HepG2 (cell line): ENCODE results near the gene TMPRSS7. TPM values are rescaled to one million over a fixed set of nuclear protein-coding genes. Genes with fewer than 3 reads are reported as not detected.

ENCODE experiments used
- ATAC-seq: fragments of 200-7000 bp; cut with Tn5 transposase; 3 replicates; pipeline ENCODE4 v1.9.1; 2020; ENCODE audit warnings: mild to moderate bottlenecking, moderate library complexity
- BruUV-seq: library from RNA; stranded (reverse); fragments of 400-500 nt; replicated peaks from 2 replicates; lab custom pipeline; 2021; lab: Mats Ljungman, UMichigan
- CTCF ChIA-PET: fragments of 300-600 bp; formaldehyde crosslinking; extraction: SDS; loops from one replicate; lab custom pipeline; 2021; ENCODE audit warnings: low total read pairs, inconsistent platforms, low intra/inter-chr PET ratio; lab: Yijun Ruan, JAX
- POLR2A ChIA-PET: fragments of 350-600 bp; sonication (Branson Sonifier 250); formaldehyde crosslinking; loops from one replicate; lab custom pipeline; 2020; ENCODE audit warnings: antibody characterized with exemption, inconsistent platforms; lab: Yijun Ruan, JAX
- DNase-seq: peaks from one replicate; pipeline ENCODE4 v3.0.0-alpha.2; 2015; ENCODE audit warnings: low spot score
- FAIRE-seq: peaks from 3 replicates; lab custom pipeline; 2011; peaks lifted over from hg19 to GRCh38; lab: Jason Lieb, UNC
- H2AFZ ChIP-seq: one replicate; pipeline ENCODE4 v1.6.1; 2011; ENCODE audit warnings: low read length, inconsistent platforms
- H3K27ac ChIP-seq: fragments of 300-600 bp; 3 replicates; pipeline ENCODE4 v1.8.0; 2011; ENCODE audit warnings: mixed run types, mild to moderate bottlenecking, mixed read lengths, low read length, inconsistent platforms; ENCODE audit not compliant: insufficient read depth; ENCODE audit errors: extremely low read length
- H3K27me3 ChIP-seq, 2 experiments: fragments of 200-600 bp in 1 of 2; 2 replicates in 1 of 2; 3 replicates in 1 of 2; pipeline versions ENCODE4 v1.6.0 to v1.8.0; 2011; ENCODE audit warnings: low read length in 2 of 2, mild to moderate bottlenecking in 2 of 2, moderate library complexity in 2 of 2, inconsistent platforms in 1 of 2; ENCODE audit not compliant: insufficient read depth in 2 of 2, control insufficient read depth in 1 of 2
- H3K36me3 ChIP-seq, 2 experiments: fragments of 200-600 bp in 1 of 2; replicated peaks in 1 of 2; 2 replicates in 1 of 2; 3 replicates in 1 of 2; pipeline versions ENCODE4 v1.5.1 to v1.8.0; 2011; ENCODE audit warnings: low read length in 2 of 2, inconsistent platforms in 1 of 2; ENCODE audit not compliant: insufficient read depth in 2 of 2, control insufficient read depth in 1 of 2
- H3K4me1 ChIP-seq: 2 replicates; pipeline ENCODE4 v1.5.1; 2012; ENCODE audit warnings: low read length, inconsistent platforms; ENCODE audit not compliant: insufficient read depth
- H3K4me2 ChIP-seq: 2 replicates; pipeline ENCODE4 v1.6.0; 2011; ENCODE audit warnings: low read depth, low read length, inconsistent platforms
- H3K4me3 ChIP-seq, 3 experiments: fragments of 200-600 bp in 1 of 3; sonication (generic), shearing (Covaris generic) in 1 of 3; replicated peaks in 1 of 3; 2 replicates each; pipeline ENCODE4 v1.5.1; 2011 to 2016; ENCODE audit warnings: low read length in 3 of 3, inconsistent platforms in 2 of 3, low read depth in 2 of 3, mild to moderate bottlenecking in 2 of 3, control low read depth in 1 of 3, mixed read lengths in 1 of 3; ENCODE audit not compliant: insufficient read depth in 1 of 3
- H3K79me2 ChIP-seq: one replicate; pipeline ENCODE4 v1.6.1; 2011; ENCODE audit warnings: low read length, inconsistent platforms; ENCODE audit not compliant: insufficient read depth
- H3K9ac ChIP-seq: 2 replicates; pipeline ENCODE4 v1.6.0; 2011; ENCODE audit warnings: mild to moderate bottlenecking, low read depth, low read length, inconsistent platforms; ENCODE audit not compliant: insufficient read depth
- H3K9me3 ChIP-seq: 2 replicates; pipeline ENCODE4 v1.5.1; 2012; ENCODE audit warnings: mild to moderate bottlenecking, low read length
- H4K20me1 ChIP-seq: 2 replicates; pipeline ENCODE4 v1.6.0; 2011; ENCODE audit warnings: inconsistent platforms, mild to moderate bottlenecking, low read length, moderate library complexity; ENCODE audit not compliant: insufficient read depth
- ARNT ChIP-seq: fragments of 450-650 bp; IDR thresholded peaks from 2 replicates; pipeline ENCODE4 v1.6.1; 2017
- CREB1 ChIP-seq, 2 experiments: fragments of 450-650 bp in 1 of 2; IDR thresholded peaks; 2 replicates each; pipeline ENCODE4 v1.6.1; 2016 to 2017; ENCODE audit warnings: control low read depth in 1 of 2, mild to moderate bottlenecking in 1 of 2, missing compliant biosample characterization in 1 of 2, missing genetic modification characterization in 1 of 2
- HNRNPL ChIP-seq: fragments of 200-400 bp; formaldehyde crosslinking; IDR thresholded peaks from 2 replicates; pipeline ENCODE4 v1.6.1; 2017; ENCODE audit warnings: mild to moderate bottlenecking, low read depth, low read length
- RBAK ChIP-seq: sonication (generic); formaldehyde crosslinking; IDR thresholded peaks from 2 replicates; pipeline ENCODE4 v1.5.1; 2020; ENCODE audit warnings: mild to moderate bottlenecking, missing genetic modification reagents
- SUZ12 ChIP-seq: fragments of 150-350 bp; IDR thresholded peaks from 2 replicates; pipeline ENCODE4 v1.6.1; 2014; ENCODE audit warnings: low read depth, low read length
- ZNF18 ChIP-seq: sonication (generic); formaldehyde crosslinking; IDR thresholded peaks from 2 replicates; pipeline ENCODE4 v1.8.0; 2022; ENCODE audit warnings: mild to moderate bottlenecking, missing genetic modification reagents; ENCODE audit not compliant: insufficient replicate concordance
- ZNF292 ChIP-seq: sonication (generic); formaldehyde crosslinking; IDR thresholded peaks from 2 replicates; pipeline ENCODE4 v1.8.1; 2022; ENCODE audit warnings: mild to moderate bottlenecking, low read depth, missing genetic modification reagents, borderline replicate concordance
- ZNF329 ChIP-seq: sonication (generic); formaldehyde crosslinking; IDR thresholded peaks from 2 replicates; pipeline ENCODE4 v1.9.0; 2021; ENCODE audit warnings: low read depth, mild to moderate bottlenecking, missing genetic modification reagents
- ZNF766 ChIP-seq: sonication (generic); formaldehyde crosslinking; IDR thresholded peaks from 2 replicates; pipeline ENCODE4 v1.5.0; 2020; ENCODE audit warnings: missing genetic modification reagents, borderline replicate concordance
- WGBS: methylation state at CpG from one replicate; pipeline ENCODE4 v1.1.6; 2017; ENCODE audit warnings: low lambda C conversion rate; 5-methylcytosine and 5-hydroxymethylcytosine counted together
- in situ Hi-C: cut with HindIII; loops from 2 replicates; pipeline ENCODE4 v1.10.0; 2017; ENCODE audit warnings: low pct_unique_long_range_greater_than_20kb; ENCODE audit not compliant: extremely low pct_ligation_motif_present
- intact Hi-C: fragments of 100-400 bp; cut with micrococcal nuclease; formaldehyde crosslinking; loops from one replicate; pipeline ENCODE4 v1.10.0; 2022; ENCODE audit not compliant: unreplicated experiment
- polyA plus RNA-seq, 8 experiments: library from polyadenylated mRNA; depleted of rRNA in 3 of 8; stranded (reverse) in 7 of 8; unstranded in 1 of 8; fragments of >200 nt; fragmentation: Illumina TruSeq in 4 of 8; extraction: Trizol in 4 of 8; gene quantifications; 2 replicates each; pipeline versions ENCODE4 v1.2.1 to v1.2.3, GENCODE V29; 2011 to 2016; ENCODE audit warnings: low read depth in 4 of 8, missing spikeins in 1 of 8, mixed read lengths in 1 of 8; ENCODE audit not compliant: insufficient read depth in 1 of 8
- total RNA-seq, 5 experiments: library from RNA; depleted of rRNA; stranded (reverse); fragments of >200 nt; fragmentation: Illumina TruSeq; extraction: Trizol; gene quantifications; 2 replicates each; pipeline ENCODE4 v1.2.3, GENCODE V29; 2016; ENCODE audit warnings: low read depth in 1 of 5

The TMPRSS7 gene
- total and polyA plus RNA-seq, 2 of the 13 experiments (the other 11 are each of a cell fraction or from before 2014, with no cell fraction given), result not detected

- POLR2A ChIA-PET, result interaction anchor here (0.7 kb wide), 1 partner anchor 9 kb away, joined by 3 read pairs; no protein-coding TSS in a partner anchor
- Histone ChIP-seq H3K79me2 (no peaks in the 10 kb centered on the region), H2AFZ (no peak overlapping the region), H3K4me3 (no peak overlapping the region), H3K36me3 (no peaks in the 10 kb centered on the region), H4K20me1 (no peaks in the 10 kb centered on the region), H3K27me3 (peaks cover 1 to 5% of the 10 kb centered on the region in 2 experiments; a peak in 2 of 5 replicates), H3K9me3 (no peaks in the 10 kb centered on the region), H3K27ac (no peak overlapping the region), H3K9ac (no peak overlapping the region), H3K4me2 (no peak overlapping the region), H3K4me1 (peaks cover 20% of the 10 kb centered on the region)
- DNase-seq (no peak), FAIRE-seq (no peak), ATAC-seq (no peak)
- in situ Hi-C loops, result no loop called here
- no TSS peak for BruUV-seq
- 28% methylated on average over 4 of the region's 4 CpGs for WGBS
- CTCF ChIA-PET, result no interaction called here
- intact Hi-C loops, result no loop called here
- TF ChIP-seq CREB1 (IDR thresholded peaks at IDR 0.05) (0 out of 2 replicates have a peak, but pooled peaks have one; percentile 12), CREB1 (CRISPR knock-in tag; IDR thresholded peaks at IDR 0.05) (no peak), SUZ12 (no peak)
- TF ChIP-seq, all 625 proteins: peak for 1
Observed at GRCh38 chr3:112005091-112005672, 29.4 kb upstream of the TMPRSS7 start.

GRCh38 chr3:112007633-112008032 lies 26.9 kb upstream of the TMPRSS7 start:
- Histone ChIP-seq H3K27ac (no peak overlapping the region), H3K9me3 (no peaks in the 10 kb centered on the region), H3K4me2 (no peak overlapping the region), H4K20me1 (no peaks in the 10 kb centered on the region), H3K4me3 (no peak overlapping the region), H3K4me1 (peaks cover 19% of the 10 kb centered on the region), H2AFZ (no peak overlapping the region), H3K27me3 (no peaks in the 10 kb centered on the region; a peak in 1 of 5 replicates), H3K9ac (no peak overlapping the region), H3K79me2 (no peaks in the 10 kb centered on the region), H3K36me3 (no peaks in the 10 kb centered on the region)
- ATAC-seq (no peak), FAIRE-seq (no peak), DNase-seq (no peak)
- POLR2A ChIA-PET, result no interaction called here
- WGBS, result 100% methylated on average over 1 of the region's 1 CpG
- in situ Hi-C loops (no loop called here), intact Hi-C loops (no loop called here)
- CTCF ChIA-PET, result no interaction called here
- BruUV-seq, result no TSS peak
- no peak for TF ChIP-seq HNRNPL
- no peak for TF ChIP-seq RBAK (CRISPR knock-in tag)
- TF ChIP-seq ARNT, result no peak
- no peak for TF ChIP-seq ZNF329 (CRISPR knock-in tag)
- no peak for TF ChIP-seq ZNF18 (CRISPR knock-in tag)
- TF ChIP-seq ZNF292 (CRISPR knock-in tag), result no peak
- TF ChIP-seq ZNF766 (CRISPR knock-in tag), result no peak
